HepG2 (cell line): ENCODE results near the gene TMEM131.

ENCODE experiments used
- POLR2A ChIP-seq, 2 experiments: IDR thresholded peaks; 2 replicates each; pipeline ENCODE4 v1.6.1; 2011; ENCODE audit warnings: low read depth in 2 of 2, low read length in 2 of 2, mild to moderate bottlenecking in 1 of 2, moderate library complexity in 1 of 2; ENCODE audit not compliant: insufficient read depth in 1 of 2
- SSRP1 ChIP-seq: IDR thresholded peaks from 2 replicates; pipeline ENCODE4 v1.6.1; 2016; ENCODE audit warnings: control low read depth
- TP53 ChIP-seq: sonication (generic); formaldehyde crosslinking; conservative IDR thresholded peaks from 2 replicates; pipeline ENCODE4 v1.4.0; 2020; ENCODE audit warnings: missing genetic modification reagents
- ZNF274 ChIP-seq: sonication (generic); formaldehyde crosslinking; IDR thresholded peaks from 2 replicates; pipeline ENCODE4 v1.5.1; 2020; ENCODE audit warnings: mild to moderate bottlenecking, missing genetic modification reagents
- TF ChIP-seq, protein P1 (sequence below): sonication (generic); formaldehyde crosslinking; IDR thresholded peaks from 2 replicates; pipeline ENCODE4 v1.4.0; 2020; ENCODE audit warnings: missing genetic modification reagents, borderline replicate concordance

DNA sequence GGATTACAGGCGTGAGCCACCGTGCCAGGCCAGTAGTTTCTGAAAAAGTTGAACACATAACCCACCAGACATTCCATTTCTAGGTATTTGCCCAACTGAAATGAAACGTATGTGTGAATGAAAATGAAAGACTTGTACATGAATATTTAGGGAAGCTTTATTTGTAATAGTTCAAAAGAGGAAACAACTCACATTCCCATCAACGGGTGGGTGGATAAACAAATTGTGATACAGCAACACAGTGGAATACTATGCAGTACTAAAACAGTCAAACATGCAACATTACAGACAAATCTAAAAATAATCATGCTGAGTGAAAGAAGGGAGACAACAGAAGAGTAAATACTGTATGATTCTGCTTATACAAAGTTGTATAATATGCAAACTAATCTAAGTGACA, 46.8 kb downstream of the TMEM131 start:
- TF ChIP-seq, protein P1, sequence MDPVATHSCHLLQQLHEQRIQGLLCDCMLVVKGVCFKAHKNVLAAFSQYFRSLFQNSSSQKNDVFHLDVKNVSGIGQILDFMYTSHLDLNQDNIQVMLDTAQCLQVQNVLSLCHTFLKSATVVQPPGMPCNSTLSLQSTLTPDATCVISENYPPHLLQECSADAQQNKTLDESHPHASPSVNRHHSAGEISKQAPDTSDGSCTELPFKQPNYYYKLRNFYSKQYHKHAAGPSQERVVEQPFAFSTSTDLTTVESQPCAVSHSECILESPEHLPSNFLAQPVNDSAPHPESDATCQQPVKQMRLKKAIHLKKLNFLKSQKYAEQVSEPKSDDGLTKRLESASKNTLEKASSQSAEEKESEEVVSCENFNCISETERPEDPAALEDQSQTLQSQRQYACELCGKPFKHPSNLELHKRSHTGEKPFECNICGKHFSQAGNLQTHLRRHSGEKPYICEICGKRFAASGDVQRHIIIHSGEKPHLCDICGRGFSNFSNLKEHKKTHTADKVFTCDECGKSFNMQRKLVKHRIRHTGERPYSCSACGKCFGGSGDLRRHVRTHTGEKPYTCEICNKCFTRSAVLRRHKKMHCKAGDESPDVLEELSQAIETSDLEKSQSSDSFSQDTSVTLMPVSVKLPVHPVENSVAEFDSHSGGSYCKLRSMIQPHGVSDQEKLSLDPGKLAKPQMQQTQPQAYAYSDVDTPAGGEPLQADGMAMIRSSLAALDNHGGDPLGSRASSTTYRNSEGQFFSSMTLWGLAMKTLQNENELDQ (CRISPR knock-in tag) = no peak
- TF ChIP-seq POLR2A (IDR thresholded peaks at IDR 0.05; ENCODE audit: insufficient read depth in 1 of 2, low read depth in 2 of 2, low read length in 2 of 2) (no peak), SSRP1 (CRISPR knock-in tag) (no peak), TP53 (CRISPR knock-in tag) (no peak), ZNF274 (CRISPR knock-in tag) (no peak)
